Brain pericyte (primary cell): ENCODE measurements around the gene TRAPPC8.
"Not testable (repeated sequence)": the region's sequence is repeated elsewhere in the genome, so short reads cannot be mapped to it uniquely, and the experiment has no call there.

Experiments
- DNase-seq: peaks from one replicate; pipeline ENCODE4 v3.0.0-alpha.2; 2012; ENCODE audit warnings: low read depth, low spot score

Gene TRAPPC8

GRCh38 chr18:31942291-31942998 lies 483 bp downstream of the TRAPPC8 start:
- DNase-seq = no peak

- no peak for DNase-seq
These were observed 1.7 kb downstream of the TRAPPC8 start for GRCh38 chr18:31941010-31941809.

GRCh38 chr18:31934773-31935172 lies 8.2 kb downstream of the TRAPPC8 start:
- not testable (repeated sequence) for DNase-seq

- DNase-seq = no peak
These were observed 11.1 kb downstream of the TRAPPC8 start for GRCh38 chr18:31931886-31932240.

GRCh38 chr18:31931163-31931885 lies 11.6 kb downstream of the TRAPPC8 start:
- DNase-seq = no peak

- no peak for DNase-seq
These were observed 13.7 kb downstream of the TRAPPC8 start for GRCh38 chr18:31929273-31929672.

GRCh38 chr18:31926988-31927387 lies 15.9 kb downstream of the TRAPPC8 start:
- DNase-seq = not testable (repeated sequence)

GRCh38 chr18:31920277-31920676 lies 22.7 kb downstream of the TRAPPC8 start:
- no peak for DNase-seq

- DNase-seq = not testable (repeated sequence)
These were observed 23.6 kb downstream of the TRAPPC8 start for GRCh38 chr18:31919366-31919765.

GRCh38 chr18:31918733-31919132 lies 24.2 kb downstream of the TRAPPC8 start:
- no peak for DNase-seq

GRCh38 chr18:31901063-31901462 lies 41.9 kb downstream of the TRAPPC8 start:
- no peak for DNase-seq

- not testable (repeated sequence) for DNase-seq
These were observed 43.2 kb downstream of the TRAPPC8 start for GRCh38 chr18:31899771-31900170.

GRCh38 chr18:31892936-31893335 lies 50.0 kb downstream of the TRAPPC8 start:
- no peak for DNase-seq

GRCh38 chr18:31891566-31891965 lies 51.4 kb downstream of the TRAPPC8 start:
- DNase-seq = no peak

- no peak for DNase-seq
These were observed 58.9 kb downstream of the TRAPPC8 start for GRCh38 chr18:31884020-31884419.

- no peak for DNase-seq
These were observed 62.6 kb downstream of the TRAPPC8 start for GRCh38 chr18:31880186-31880898.

GRCh38 chr18:31878358-31878757 lies 64.6 kb downstream of the TRAPPC8 start:
- DNase-seq = no peak

- DNase-seq = no peak
These were observed 65.0 kb downstream of the TRAPPC8 start for GRCh38 chr18:31877900-31878299.

GRCh38 chr18:31876707-31877106 lies 66.2 kb downstream of the TRAPPC8 start:
- DNase-seq = no peak

- DNase-seq = no peak
These were observed 67.6 kb downstream of the TRAPPC8 start for GRCh38 chr18:31875301-31875700.

- no peak for DNase-seq
These were observed 79.8 kb downstream of the TRAPPC8 start for GRCh38 chr18:31863103-31863502.

- no peak for DNase-seq
These were observed 82.4 kb downstream of the TRAPPC8 start for GRCh38 chr18:31860488-31860887.
